ENCODE data around the gene VWC2. TPM values are rescaled to one million over a fixed set of nuclear protein-coding genes. Genes with fewer than 3 reads are reported as not detected.

The VWC2 gene
- total RNA-seq, 1 donor from 2014 or later = 0.04 TPM

GRCh38 chr7:49852619-49853462 lies 79.4 kb downstream of the VWC2 start:
- ATAC-seq = peak; percentile 87

GRCh38 chr7:49855281-49855980 lies 82.0 kb downstream of the VWC2 start:
- ATAC-seq = no peak

GRCh38 chr7:49860293-49860692 lies 86.9 kb downstream of the VWC2 start:
- peak; percentile 84 for ATAC-seq

DNA sequence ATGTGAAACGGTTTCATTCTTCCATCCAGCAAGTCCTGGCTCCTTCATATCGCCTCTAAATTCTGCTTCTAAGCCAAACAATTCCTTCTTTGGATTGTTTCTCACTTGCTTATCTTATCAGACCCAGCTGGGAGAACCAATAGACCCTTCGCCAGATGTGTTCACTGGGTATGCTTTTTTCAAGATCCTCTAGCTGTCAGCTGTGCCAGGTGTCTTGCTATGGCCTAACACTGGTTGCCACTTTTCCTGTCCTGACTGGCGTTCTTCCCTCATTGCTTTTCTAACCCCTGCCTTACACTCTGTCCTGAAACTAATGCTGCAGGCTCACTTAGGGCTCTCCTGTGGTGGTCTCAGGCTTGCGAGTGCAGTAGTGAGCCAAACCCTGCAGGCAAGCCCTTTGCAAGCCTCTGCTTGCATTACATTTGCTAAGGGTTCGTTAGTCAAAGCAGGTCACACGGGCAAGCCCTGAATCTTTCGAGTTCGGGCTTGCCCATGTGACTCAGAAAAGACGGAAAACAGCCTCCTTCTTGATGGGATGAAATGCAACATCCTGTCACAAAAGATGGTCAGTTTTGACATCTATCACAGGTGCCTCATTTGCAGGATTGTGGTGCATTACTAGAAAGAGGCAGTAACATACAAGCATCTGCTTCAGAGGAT lies 92.8 kb downstream of the VWC2 start:
- peak; percentile 89 for ATAC-seq

- no peak for ATAC-seq
Measured at GRCh38 chr7:49866910-49867309, 93.5 kb downstream of the VWC2 start.

- ATAC-seq = no peak
Measured at GRCh38 chr7:49873420-49873819, 100.0 kb downstream of the VWC2 start.

DNA sequence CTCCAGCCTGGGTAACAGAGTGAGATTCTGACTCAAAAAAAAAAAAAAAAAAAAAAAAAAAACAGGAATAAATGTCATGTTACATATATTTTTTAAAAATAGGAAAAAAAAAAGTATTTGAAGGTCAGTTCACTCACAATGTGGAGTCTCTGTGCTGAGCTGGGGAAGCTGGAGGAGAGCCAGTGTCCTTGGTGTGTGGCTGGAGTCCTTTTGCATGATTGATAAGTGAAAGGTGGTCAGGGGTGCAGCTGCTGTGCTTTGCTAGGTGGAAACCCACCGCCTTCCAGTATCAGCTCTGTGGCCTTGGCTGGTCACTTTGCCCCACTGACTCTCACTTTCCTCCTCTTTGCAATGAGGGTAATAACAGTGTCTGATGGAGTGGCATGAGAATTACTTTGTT lies 101.9 kb downstream of the VWC2 start:
- no peak for ATAC-seq

DNA sequence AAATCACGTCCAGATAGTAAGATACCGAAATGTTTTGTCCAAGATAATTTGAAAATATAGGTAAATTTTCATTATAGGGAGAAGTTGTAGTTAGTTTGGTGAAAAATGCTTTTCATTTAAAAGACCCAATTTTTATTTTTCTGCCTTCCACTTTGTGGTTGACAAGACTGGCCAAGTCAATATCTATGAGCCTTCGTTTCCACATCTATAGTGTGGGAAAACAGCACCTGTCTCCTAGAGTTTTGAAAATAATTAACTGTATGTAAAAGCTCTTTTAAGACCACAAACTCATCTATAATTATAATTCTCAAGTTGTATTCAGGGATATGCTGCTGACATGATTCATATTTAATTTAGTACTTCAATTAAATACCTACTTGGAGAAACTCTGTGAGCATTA lies 102.8 kb downstream of the VWC2 start:
- no peak for ATAC-seq

DNA sequence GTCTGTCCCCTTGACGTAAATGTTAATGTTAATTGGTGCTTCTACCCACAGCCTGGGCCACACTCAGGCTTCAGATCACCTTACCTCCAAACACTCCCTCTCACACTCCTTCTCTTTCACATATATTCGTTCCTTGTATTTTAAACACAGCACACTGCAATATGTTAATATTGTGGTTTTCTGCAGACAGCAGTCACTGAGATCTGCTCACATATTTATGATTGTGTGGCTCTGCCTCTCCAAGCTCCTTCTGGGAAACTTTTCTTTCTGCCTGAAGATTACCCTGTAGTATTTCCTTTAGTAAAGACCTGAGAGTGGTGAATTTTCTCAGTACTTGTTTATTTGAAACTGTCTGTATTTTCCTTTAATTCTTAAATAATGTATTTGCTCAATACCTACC lies 104.7 kb downstream of the VWC2 start:
- ATAC-seq = no peak

GRCh38 chr7:49878627-49879026 lies 105.2 kb downstream of the VWC2 start:
- ATAC-seq = peak; percentile 65

GRCh38 chr7:49883933-49884332 lies 110.5 kb downstream of the VWC2 start:
- ATAC-seq = no peak

DNA sequence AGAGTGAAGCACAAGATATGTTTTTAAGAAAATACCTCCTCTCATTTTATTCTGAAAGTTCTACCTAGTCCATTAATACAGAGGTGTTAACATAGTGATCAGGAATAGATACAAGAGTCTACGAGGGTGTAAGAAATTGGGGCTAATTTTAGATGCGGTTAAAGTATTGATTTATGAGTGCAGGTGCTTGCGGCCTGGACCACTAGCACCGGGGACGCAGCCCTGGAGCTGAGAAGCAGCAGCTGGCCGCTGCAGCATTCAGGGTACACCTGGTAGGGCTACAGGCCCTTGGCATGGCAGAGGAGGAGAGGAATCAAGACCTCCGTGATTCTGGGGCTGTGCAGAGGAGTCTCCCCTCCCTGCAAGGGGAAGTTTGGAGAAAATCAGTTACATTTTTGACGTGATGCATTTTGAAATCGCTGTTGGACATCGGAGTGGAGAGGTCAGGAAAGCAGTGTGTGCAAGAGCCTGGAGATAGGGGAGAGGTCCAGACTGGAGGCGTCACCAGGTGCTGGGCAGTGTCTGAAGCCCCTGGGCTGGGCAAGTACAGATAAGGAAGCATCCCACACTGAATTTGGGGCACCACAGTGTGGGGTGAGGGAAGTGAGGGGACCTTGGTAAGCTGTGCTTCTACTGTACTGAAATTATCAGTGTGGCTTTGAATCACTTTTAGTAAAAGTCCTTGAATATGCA lies 112.3 kb downstream of the VWC2 start:
- ATAC-seq = no peak

GRCh38 chr7:49892481-49892880 lies 119.0 kb downstream of the VWC2 start:
- no peak for ATAC-seq

DNA sequence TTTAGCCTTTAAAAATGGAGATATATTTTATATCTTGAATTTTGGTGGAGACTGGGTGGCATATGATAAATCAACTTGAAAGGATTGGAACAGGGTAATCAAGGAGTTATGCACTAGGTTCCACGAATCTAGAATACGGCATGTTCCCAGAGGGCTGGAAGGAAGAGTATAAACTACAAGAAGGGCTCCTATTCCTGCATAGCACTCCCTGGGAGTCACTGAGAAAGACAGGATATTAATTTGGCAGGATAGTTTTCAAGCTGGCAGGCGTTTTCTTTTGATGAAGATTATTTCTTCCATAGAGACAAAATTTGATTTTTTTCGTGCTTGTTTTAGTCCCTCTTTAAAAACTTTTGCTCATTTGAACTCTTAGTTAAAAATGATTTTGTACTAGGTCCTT lies 119.7 kb downstream of the VWC2 start:
- no peak for ATAC-seq

DNA sequence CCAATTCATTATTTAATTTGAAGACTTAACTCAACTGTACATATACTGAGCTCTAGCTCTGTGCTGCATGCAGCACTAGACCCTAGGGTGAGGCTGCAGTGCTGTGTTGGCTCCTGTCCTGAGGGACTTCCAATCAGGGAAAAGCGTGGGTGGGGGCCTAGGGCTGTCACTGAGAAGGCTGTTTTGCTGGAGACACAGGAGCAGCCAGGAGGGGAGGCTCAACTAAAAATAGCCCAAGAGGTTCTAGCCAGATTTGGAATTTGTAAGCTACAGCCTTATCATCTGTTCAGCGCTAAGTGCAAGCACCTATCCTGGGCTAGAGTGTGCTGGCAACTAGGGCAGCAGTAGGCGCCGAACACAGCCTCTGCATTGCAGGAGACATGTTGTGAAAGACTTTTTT lies 121.1 kb downstream of the VWC2 start:
- no peak for ATAC-seq

- no peak for ATAC-seq
Measured at GRCh38 chr7:49911909-49912308, 138.5 kb downstream of the VWC2 start.

DNA sequence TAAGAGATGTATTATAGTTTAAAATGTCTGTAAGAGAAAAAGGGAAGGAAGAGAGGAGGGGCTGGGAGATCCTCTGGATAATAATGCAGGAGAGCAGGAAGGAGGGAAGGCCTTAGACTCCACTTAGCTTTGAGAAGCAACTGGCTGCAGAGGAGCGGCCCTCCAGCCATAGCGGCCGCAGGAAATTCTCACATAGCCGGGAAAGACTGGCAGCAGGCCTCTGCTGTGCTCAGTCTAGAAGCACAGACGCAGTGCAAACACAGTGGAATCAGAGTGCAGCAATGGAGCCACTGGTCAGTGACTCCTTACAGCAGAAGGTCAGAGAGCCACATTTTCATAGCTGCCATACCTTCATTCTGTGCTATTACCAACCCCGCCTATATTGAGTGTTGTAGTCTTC lies 153.3 kb downstream of the VWC2 start:
- no peak for ATAC-seq

- no peak for ATAC-seq
Measured at GRCh38 chr7:49927631-49928030, 154.2 kb downstream of the VWC2 start.

DNA sequence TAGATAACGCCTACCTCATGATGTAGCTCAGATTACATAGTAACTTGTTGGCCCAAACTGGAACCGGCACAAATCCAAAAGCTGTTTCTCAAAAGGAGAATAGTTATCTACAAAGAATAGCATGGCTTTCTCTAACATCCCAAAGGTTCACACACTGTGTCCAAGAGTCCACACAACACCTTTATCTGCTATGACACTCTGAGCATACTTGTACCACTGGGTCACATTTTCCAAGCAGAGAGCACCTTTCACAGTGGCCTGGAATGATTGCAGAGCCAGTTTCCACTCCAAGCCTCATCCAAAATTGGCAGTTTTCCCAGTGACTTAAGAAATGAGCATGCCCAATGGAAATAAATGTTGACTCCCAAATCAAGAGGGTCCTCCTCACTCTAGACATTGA lies 155.3 kb downstream of the VWC2 start:
- no peak for ATAC-seq

- no peak for ATAC-seq
Measured at GRCh38 chr7:49931627-49932026, 158.2 kb downstream of the VWC2 start.

- ATAC-seq = no peak
Measured at GRCh38 chr7:49937608-49938007, 164.2 kb downstream of the VWC2 start.
